DMS 273 treated with DMSO at 0.1 percent for 48 hours (cell line): ENCODE results near the gene PSRC1.
A peak's percentile ranks its signal among the peaks of the same experiment; 100 is the strongest.
"Not testable (repeated sequence)": the region's sequence is repeated elsewhere in the genome, so short reads cannot be mapped to it uniquely, and the experiment has no call there.

ENCODE experiments used
- DNase-seq: peaks from one replicate; lab custom pipeline; 2025; lab: John Stamatoyannopoulos, UW

PSRC1 gene

DNA sequence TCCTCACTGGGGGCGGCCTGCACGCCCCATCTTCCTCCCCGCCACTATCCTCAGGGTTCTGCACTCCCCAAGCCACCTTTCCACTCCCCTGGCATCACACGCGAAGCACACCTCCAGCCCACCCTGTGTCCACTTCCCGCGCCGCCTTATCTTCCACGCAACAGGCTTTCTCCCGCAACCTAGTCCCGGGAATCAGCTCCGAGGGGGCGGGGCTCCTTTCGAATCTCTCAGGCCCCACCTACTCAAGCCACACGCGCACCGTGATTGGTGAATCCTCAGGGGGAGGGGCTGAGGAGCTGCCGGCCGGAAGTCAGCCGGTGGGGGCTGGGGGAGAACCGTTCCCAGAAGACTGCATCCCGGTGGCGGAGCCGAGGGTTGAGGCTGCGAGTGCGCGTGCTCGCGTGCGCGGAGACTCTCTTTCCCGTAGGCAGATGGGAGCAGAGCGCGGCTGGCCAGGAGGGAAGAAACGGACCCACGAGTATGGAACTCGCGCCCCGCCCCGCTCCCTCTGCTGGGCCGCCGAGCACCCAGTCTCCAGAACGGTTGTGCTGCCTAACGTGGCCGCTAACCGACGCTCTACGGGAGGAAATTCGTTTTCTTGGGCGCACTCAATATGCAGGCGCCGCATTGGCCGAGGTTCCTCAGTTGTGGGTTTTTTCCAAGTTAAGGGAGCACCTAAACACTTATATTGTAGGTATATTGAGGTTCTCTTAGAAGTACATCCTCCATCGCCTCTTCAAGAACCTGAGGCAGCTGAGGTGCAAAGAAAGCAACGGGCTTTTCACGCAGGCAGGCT is at the start of gene PSRC1:
Gene PSRC1, minus strand, starts transcription at position 194 of the 796 bp plus-strand sequence.
- peak; percentile 95 for DNase-seq

DNA sequence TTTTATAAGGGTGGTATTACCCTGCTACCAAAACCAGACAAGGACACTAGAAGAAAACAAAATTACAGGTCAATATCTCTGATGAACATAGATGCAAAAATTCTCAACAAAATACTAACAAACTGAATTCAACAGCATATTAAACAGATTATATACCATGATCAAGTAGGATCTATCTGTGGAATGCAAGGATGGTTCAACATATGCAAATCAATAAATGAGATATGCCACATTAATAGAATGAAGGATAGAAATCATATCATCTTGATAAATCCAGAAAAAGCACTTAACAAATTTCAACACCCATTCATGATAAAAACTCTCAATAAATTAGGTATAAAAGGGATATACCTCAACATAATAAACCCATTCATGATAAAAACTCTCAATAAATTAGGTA is 48.2 kb upstream of the PSRC1 start:
- no peak for DNase-seq

DNA sequence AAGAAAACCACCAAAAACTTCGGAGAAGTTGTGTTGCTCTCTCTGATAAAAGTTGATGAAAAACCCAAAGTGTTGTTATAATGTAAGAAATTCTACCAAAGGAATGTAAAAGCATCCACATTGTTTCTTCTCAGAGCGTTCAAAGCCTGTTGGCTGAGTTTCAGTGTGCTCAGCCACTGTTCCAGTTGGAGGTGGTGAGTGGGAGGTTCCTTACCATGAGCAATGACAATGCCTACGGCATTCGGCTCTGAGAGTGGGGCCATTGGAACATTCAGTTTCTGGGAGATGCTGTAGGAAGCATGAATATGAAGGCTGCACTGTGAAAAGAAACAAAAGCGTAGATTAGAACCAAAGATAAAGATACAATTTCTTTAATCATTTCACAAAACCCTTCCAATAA is 44.3 kb upstream of the PSRC1 start:
- no peak for DNase-seq

DNA sequence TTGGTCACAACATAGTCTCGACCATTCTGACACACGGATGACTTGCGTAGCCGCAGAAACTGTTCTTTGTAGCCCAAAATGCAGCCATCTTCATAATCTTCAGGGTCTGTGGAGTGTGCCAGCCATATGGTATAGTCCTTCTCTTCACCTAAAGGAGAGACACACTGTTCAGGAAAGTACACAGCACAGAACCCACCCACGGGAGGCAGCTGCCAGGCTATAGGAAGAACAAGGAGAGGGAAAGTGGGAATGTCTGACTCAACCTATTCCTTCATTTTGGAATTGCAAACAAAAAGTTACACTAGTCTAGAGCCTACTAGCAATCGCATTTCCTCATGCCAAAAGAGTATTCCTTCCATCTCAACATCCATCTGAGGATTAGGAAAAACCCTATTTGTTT is 40.0 kb upstream of the PSRC1 start:
- DNase-seq, result no peak

DNA sequence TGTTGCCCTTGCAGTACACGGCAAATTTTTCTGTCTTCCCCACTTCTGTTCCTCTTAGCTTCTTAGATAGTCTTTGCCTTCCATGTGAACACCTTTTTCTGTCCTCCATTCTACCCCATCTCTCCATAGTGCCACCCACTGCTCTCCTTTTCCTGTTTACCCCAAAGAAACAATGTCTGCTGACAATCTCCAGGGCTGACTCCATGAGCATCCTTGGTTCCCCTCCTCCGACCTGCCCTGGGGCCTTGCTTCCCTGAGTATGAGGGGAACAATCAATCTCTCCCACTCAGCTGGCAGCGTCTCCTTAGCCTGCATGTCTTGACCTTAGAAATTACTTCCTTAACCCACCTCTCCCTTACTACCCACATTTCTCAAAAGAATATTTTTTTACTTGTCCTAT is 36.2 kb upstream of the PSRC1 start:
- no peak for DNase-seq

DNA sequence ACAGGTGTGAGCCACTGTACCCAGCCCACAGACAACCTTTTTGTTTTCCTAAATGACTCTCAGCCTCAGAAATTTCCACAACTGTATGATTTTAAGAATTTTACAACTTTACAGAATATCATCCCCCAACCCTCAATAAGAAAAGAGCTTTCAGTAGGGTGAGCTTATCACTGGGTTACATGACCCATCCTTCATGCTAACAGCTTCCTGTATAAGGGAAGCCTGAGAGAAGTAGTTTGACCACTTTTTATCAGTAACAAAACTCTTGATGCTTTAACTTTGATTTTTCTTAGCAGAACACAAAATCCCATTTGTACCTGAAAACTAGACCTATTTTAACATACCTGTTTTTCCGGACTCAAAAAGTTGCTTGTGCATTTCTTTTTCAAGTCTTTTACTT is 33.6 kb upstream of the PSRC1 start:
- no peak for DNase-seq

DNA sequence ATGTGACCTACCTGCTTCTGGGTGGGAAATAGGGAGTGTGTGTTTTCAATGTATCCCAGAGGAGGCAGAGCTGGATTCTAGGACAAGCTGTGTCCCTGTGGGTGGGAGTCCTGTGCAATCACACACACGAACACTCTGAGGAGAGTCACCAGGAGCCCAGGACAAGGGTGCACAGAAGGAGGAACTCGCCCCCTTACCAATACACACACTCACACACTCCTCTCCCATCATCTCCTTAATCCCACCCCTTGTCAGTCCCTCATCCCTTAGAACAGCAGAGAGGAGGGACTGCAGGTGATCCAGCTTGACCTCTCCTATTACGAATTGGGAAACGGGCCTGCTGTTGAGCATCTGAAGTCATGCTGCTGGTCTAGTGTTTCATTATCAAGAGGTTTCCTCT is 32.3 kb upstream of the PSRC1 start:
- DNase-seq, result no peak

DNA sequence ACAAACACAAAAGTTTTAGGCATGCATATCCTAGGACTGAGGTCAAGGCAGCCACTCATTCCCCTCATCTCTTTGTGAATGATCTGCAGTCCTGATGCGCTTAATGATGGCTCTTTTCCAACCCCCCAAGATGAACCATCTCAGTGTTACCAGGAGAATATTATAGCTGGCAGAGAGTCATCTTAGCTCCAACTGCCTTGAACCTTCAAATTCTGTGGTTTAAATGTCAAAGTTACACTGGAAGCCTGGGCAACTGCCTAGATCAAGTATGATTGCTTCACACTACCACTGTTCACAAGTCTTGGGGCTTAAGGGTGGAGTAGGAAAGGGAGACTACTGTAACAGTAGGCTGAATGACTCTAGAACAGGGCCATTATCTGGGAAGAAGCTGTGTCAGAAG is 31.9 kb upstream of the PSRC1 start:
- DNase-seq, result no peak

DNA sequence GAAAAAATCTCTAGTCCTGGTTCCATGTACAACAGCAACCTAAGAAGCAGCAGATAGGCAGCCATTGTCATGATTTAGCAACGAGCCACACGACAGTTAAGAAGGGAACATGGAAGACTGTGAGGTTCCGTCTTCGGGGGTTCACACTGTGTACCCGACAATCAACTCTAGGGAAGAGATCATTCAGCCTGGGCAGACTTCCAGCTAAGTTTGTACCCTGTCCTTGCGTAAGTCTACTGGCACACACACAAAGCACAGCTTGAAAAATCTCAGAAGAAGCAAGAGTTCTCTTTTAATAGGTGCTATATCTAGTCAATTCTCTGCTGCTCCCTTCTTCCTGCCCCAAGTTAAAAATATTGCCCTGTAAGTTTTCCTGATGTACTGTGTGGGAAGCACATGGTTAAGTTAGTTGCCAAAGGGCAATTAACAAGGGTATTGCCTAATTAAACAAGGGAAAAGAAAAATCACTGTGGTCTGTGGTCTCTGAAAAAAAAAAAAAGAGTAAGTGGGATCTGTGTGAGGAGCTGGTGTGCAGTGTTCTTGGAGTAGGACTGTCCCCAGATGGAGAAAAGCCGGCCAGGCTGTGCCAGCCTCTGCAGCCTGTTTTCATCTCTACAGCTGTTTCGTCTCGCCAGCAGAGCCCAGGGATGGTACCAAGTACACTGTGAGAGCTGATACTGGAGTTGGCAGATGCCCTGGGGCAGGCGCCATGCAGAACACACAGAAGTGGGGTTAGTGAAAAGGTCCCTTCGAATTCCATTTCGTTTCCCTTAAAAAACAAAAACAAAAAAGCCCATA is 30.2 kb upstream of the PSRC1 start:
- peak; percentile 62 for DNase-seq

DNA sequence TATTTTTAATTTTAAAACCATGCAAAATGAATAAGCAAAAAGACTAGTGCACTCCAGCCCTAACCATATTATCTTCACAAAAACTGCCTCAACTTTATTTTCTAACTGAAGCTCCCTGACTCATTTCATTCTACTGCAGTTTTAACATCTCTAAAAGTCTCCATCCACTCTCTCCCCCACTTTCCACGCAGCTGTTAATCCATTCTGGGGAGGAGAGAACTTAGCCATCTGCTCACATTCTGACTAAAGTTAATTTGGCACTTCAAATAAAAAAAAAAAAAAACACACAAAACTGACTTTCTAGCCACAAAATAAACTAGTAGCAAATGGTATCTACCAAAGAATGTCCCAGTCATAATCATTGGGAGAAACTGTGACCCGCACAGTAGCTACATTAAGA is 29.3 kb upstream of the PSRC1 start:
- peak; percentile 61 for DNase-seq

DNA sequence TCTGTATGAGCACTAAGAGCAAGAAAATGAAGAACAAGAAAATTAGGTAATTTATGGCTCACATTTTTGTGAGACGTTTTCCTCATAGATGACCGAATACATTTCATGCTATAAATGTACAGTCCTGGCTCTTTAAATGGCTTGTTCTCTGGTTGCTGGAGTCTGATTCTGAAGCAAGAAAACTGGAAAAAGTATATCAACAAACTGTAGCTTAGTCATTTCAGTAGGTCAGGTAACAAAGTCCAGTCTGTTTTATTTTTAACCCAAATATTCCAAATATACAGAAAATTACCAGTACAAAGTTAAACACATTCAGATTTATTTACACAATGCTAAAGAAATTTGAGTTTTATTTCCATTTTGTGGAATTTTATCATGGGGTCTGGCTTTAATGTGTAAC is 26.4 kb upstream of the PSRC1 start:
- DNase-seq, result no peak

DNA sequence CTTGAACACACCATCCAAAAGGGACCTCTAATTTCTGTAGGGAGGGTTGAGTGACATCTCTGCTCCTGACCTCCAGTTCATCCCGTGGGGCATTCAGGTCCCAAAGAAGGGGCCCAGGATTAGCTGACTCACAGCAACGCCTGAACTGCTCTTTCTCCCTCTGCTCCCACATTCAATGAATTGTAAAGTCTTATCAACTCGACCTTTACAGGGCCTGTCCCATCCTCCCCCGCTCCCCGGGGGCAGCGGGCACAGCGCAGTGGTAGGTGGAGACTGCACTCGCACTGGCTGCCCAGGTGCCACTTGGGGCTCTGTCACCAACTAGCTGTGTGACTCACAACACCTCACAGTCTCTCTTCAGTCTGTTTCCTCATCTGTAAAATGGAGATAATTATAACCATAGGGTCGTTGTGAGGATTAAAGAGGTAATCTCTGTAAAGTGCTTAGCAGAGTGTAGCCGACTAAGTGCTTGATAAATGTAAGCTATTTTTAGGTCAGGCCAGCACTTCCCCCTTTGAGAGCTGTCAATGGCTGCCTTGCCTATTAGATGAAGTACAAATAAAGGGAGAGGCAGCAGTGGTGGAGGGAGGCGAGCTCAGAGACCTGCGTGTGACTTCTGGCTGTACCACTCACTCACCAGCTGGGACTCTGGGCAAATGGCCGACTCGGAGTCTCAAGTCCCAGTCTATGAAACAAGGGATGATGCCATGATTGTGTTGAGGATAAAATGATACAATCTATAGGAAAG is 24.5 kb upstream of the PSRC1 start:
- DNase-seq, result no peak

DNA sequence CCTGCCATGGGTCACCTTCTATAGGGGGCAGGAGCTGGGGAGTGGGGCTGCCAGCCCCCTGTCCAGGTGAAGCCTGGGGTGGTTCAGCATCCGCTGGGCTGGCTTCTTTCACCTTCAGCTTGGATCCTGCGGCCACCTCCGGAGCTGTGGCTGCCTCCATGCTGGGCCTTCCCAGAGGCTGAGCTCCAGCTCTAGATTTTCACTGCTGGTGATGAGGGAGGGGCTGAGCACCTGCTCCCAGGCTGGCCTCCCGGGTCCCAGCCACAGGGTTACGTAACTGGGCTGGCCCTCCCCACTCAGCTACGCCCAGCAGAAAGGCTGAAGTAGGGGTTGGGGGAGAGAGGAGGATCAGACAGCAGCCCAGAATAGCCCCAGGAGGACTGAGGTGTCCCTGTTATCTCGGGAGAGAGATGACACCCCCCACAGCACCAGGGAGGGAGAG is 23.9 kb upstream of the PSRC1 start, which contains the start of gene MYBPHL:
Gene MYBPHL, minus strand, starts transcription at position 180 of the 442 bp plus-strand sequence. Its CDS starts 20 bp downstream, at position 160.
- no peak for DNase-seq

DNA sequence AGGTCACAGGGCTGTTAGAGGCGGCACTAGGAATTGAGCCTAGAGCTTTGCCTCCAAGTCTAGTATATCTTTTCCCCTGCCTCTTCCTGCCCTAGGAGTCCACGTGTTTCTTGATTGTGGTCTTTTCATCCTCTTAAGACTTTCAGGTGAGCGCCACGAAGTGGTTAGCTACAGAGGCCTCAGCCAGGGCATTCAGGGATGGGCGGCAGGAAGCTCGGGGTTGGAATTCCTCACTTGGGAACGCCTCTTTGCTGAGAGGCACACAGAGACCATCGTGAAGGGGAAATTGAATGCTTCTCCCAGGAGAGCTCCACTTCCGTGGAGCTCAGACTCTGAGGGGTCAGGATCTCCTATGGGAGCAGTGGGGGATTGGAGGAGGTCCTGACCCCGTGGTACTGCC is 23.0 kb upstream of the PSRC1 start:
- not testable (repeated sequence) for DNase-seq

DNA sequence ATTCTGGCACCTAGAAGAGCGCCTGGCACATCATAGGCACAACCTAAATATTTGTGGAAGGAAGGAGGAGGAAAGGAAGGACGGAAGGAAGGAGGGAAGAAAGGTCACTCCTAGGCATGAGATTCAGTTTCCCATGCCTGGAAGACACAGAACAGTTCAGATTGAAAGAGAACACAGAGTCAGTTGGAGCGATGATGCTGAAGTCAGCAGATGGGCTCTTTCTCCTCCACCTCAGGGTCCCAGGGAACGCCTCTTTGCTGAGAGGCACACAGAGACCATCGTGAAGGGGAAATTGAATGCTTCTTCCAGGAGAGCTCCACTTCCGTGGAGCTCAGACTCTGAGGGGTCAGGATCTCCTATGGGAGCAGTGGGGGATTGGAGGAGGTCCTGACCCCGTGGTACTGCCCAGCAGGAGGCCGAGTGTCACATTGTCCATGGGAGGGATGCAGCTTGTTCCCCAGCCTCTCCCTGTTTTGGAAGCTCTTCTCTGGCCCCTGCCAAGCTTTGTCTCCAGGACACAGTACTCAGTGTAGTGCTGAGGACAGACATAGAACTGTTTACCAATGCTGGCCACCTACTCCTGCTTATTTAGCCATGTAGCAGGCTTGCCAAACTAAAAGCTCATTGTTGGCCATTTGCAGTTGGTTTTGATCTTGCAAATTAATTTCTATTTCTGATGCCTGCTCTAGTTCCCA is 21.4 kb upstream of the PSRC1 start:
- no peak for DNase-seq

DNA sequence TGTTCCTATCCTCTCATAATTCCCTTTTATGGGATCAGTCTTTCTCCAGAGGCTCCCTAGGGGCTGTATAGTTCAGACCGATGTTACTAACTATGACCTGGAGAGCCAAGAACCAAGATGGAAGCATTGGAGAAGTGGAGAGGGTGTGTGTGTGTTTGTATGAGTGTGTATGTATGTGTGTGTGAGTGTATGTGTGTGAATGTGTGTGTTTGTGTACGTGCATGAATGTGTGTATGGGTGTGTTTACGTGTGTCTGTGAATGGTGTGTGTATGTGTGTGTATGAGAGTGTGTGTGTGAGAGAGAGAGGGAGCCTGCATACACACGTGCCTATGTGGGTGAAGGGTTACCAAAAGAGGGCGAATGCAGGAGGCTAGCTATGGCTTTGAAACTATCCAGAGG is 18.9 kb upstream of the PSRC1 start:
- no peak for DNase-seq

DNA sequence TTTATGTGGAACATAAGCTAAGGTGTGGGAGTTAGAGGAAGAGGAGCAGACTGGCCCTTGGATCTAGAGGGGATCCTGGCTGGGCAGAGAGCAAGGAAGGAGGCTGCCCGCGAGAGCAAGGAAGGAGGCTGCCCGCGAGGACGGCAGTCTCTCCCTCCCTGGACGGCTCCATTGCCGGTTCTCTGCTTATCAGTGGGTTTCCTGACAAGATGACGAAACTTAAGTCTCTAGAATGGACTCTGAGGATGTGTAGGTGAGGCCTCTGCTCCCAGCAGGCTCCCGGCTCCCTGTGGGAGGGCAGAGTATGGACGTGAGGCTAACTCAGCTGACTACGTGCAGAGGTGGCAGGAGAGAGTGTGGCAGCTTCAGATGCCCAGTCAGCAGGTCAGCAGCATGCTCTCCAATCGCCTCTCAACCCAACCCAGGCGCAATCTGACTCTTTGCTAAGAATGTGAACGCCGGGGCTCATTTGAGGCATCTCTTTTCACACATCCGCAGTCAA is 17.8 kb upstream of the PSRC1 start:
- no peak for DNase-seq

DNA sequence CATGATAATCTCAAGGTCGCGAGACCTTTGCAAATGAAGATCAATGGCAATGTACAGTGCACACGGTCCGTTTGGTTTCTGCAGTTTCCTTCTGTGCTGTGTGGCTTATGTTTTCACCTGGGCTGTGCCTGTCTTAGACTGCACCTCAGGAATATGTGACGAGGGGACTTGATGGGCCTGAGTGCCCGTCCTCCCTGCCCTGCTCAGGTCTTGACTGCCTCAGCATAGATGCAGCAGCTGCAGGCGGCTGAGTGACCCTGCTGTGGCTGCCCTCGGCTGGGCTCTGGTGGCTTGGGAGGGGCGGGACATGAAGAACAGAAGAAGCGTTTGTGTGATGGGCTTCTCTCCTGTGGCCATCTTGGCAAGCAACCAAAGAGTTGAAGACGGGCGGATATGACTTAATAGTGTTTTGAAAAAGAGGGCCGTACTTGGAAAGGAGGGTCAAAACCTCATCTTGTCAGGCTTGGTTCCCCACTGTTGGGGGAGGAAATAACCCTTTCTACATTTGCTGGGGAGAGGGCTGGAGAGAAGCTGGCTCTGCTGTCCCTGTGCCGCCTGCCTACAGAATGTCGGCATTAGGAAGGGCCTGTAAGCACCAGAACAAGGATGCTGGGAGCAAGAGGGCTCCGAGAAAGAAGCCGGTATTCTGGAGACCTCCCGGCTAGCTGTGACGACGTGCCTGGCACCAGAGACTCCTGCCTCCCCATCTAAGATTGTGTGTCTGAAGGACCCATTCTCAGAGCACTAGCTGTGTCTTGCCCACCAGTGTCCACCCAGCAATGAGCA is 16.8 kb upstream of the PSRC1 start:
- DNase-seq, result no peak

DNA sequence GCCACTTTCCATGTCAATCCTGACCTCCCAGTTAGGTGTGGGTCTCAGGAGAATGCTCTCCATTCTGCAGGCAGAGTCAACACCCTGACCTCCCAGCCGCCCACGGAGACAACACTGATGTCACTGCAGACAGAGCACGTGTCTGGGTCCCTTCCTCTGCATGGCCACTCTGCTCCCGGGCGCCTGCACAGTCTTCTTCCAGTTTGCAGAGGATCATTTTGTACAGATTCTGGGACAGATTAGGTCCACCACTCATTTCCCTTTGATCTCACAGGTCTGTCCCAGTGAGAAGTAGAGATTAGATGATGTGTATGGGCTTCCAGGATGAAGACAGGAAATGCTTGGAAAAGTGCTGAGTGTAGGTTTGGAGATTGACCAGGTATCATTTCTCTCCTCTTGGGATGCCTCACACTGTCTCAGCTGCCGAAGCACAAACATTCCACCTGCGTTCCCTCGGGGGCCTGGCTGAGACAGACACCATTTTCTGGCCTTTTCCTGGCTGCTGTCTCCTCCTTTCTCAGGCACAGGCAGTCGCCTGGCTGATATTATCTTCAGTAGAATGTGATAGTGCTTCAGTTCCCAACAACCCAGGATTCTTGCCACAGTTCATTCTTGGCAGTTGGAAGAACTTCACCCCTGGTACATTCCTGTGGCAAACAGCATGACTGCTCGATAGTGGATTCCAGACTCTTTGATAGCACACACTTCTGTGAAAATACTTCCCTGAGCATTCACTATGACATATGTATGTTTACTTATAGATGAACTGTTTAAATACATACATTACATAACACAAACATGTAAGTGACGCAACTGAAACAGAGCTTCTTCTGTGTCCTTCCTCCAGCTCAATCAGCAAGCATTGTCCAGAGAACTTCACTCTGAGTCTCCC is 16.0 kb upstream of the PSRC1 start:
- DNase-seq, result no peak

DNA sequence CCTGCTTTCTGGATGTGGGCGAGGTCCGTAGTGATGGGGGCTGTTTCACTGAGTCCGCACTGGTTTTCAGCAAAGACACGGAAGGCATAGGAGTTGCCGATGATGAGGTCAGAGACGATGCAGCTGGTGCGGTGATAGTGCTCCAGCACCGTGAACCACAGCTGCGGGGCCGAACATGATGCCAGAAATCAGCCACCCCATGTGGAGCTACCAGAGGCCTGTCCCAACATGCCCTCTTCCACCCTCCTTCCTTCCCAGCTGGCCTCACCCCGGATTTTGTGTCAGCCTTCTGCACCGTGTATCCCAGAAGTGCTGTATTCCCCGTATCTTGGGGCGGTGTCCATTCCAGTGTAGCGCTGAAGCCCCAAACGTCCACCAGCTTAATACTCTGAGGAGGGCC is 13.8 kb upstream of the PSRC1 start:
- DNase-seq, result peak; percentile 87
